Lower lobe of right lung (tissue), 2 donors: ENCODE measurements around the gene ZFP69. TPM values are rescaled to one million over a fixed set of nuclear protein-coding genes. Genes with fewer than 3 reads are reported as not detected.

Experiments used
- ATAC-seq, 2 donors: fragments of 200-7000 bp; cut with Tn5 transposase; one replicate each; pipeline ENCODE4 v1.9.1; 2020 to 2022; ENCODE audit warnings: mild to moderate bottlenecking in 2 of 2, moderate library complexity in 2 of 2
- DNase-seq: peaks from one replicate; pipeline ENCODE4 v3.0.0-alpha.2; 2020
- H3K27ac ChIP-seq: fragments of 200-600 bp; one replicate; pipeline ENCODE4 v1.8.0; 2022
- H3K27me3 ChIP-seq: fragments of 200-600 bp; one replicate; pipeline ENCODE4 v1.8.0; 2022; ENCODE audit warnings: low read depth
- H3K36me3 ChIP-seq: fragments of 200-600 bp; one replicate; pipeline ENCODE4 v1.8.0; 2022; ENCODE audit warnings: mild to moderate bottlenecking
- H3K4me1 ChIP-seq: fragments of 200-600 bp; one replicate; pipeline ENCODE4 v1.8.0; 2022
- H3K4me3 ChIP-seq: fragments of 200-600 bp; one replicate; pipeline ENCODE4 v1.8.0; 2022; ENCODE audit warnings: mild to moderate bottlenecking
- H3K9me3 ChIP-seq: fragments of 200-600 bp; one replicate; pipeline ENCODE4 v1.8.0; 2022
- CTCF ChIP-seq: fragments of 200-600 bp; IDR thresholded peaks from one replicate; pipeline ENCODE4 v1.8.0; 2022; ENCODE audit warnings: antibody characterized with exemption, mild to moderate bottlenecking
- intact Hi-C: fragments of 100-400 bp; cut with DNase I; formaldehyde crosslinking; loops from one replicate; pipeline ENCODE4 v1.11.0; 2022
- total RNA-seq: library from RNA; stranded (reverse); fragmentation: NEBNext Ultra II Directional; extraction: Animal tissue kit (Norgen Biotek cat#: 25700); gene quantifications from one replicate; pipeline ENCODE4 v1.2.1, GENCODE V29; 2021
- donor health status: DM: no; HTN: yes; CAD: no; lungs with severe emphysema.

The ZFP69 gene
- total RNA-seq, 1 donor from 2014 or later, result 3.6 TPM

DNA sequence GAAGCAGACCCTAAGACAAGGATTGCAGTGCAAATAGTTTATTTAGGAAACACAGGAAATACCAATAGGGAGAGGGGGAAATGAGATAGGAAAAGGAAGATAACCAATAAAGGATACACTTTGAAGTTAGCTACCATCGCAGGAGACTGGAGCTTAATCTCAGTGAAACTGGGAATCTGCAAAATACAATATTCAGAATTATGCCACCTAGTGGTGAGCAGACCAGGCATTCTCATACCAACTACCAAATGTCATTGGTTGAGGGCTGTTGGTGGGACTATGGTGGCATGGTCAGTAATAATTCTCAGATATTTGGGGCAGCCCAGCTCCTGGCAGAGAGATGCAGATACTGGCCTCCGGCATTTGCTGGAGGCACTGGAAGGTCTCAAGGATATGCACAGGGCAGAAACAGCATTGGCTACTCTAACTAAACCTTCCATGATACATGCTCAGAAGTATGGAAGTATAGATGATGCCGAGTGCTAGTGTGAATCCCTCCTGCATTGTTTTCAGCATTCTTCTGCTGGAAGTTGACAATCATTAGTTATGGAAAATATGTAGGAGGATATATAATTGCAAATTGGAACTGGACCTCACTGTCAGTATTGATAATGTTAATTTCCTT lies 38.6 kb upstream of the ZFP69 start:
- TF ChIP-seq CTCF, result peak; percentile 71
- ATAC-seq, result peak; percentile 57 to 60
- H3K36me3 ChIP-seq, result no peaks in the 10 kb centered on the region
- no peak for DNase-seq
- H3K9me3 ChIP-seq, result no peaks in the 10 kb centered on the region
- no peaks in the 10 kb centered on the region for H3K4me1 ChIP-seq
- H3K27me3 ChIP-seq, result no peaks in the 10 kb centered on the region
- intact Hi-C loops, result no loop called here
- no peak overlapping the region for H3K27ac ChIP-seq
- H3K4me3 ChIP-seq, result no peak overlapping the region

DNA sequence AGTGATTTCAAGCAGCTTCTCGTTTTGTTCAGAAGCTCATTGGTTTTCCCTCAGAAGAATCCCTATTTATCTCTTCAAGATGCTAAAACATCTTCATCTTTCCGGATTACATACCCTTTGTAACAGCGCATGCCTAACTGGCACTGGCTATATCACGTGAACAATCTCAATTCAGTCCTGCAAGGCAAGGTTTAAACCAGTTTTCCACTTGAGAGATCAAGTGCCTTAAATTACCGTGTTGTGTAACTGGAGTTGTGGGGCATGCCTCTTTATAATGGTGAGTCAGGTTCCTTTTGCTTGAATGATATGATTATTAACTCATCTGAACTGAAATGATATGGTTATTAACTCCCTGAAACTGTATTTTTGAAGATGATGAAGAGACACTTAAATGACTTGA lies 37.8 kb upstream of the ZFP69 start:
- no peak for TF ChIP-seq CTCF
- no peaks in the 10 kb centered on the region for H3K4me1 ChIP-seq

DNA sequence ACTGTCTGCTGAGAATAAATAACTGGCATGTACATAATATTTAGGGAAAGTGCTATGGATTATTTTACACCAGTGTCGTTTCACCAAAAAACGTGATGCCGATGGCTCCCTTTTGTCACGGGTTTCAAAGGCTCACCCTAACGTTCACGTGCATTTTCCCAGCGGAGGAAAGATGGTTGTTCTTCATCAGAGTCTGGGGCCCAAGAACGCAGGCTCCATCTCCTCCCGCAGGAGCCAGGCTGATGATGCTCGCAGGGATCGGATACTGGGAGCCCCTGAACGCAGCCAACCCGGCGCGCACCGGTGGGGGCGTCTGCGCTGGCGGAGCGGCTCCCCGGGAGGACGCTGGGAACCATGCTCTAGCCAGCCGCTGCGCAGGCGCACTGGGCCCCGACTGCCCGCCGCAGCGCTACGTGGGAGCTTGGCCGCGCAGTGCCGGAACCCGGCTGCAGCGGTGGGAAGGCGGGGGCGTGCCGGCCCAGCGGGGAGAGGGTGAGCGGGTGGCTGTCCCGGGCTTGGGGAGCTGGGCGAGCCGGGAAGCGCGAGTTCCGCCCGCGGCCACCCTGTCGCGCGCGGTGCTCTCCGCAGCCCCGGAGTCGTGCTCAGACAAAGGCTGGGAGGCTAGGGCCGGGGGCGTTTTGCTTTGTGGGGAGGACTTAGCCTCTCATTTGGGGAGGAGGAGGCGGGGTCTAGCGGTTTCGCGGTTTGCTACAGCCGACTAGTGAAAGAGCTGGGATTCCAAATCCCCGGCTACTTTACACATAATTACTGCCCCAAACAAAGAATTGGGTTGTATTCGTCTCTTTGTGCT lies 27.2 kb upstream of the ZFP69 start, which contains the start of gene ZFP69B:
Gene ZFP69B, plus strand, starts transcription at position 793 of the 811 bp plus-strand sequence. CDS start 486 bp downstream, outside the sequence.
- Histone ChIP-seq H3K4me3 (peak within 1 kb of the TSS; percentile 80), H3K9me3 (peaks cover 22% of the 10 kb centered on the region), H3K27ac (peak within 1 kb of the TSS; percentile 71), H3K4me1 (peaks cover 10% of the 10 kb centered on the region), H3K27me3 (no peaks in the 10 kb centered on the region), H3K36me3 (no peaks in the 10 kb centered on the region)
- DNase-seq (peak; percentile 94), ATAC-seq (peak; percentile 99 to 100)
- peak; percentile 29 for TF ChIP-seq CTCF
- intact Hi-C loops, result no loop called here

More for the DNA sequence above, 37.8 kb upstream of the ZFP69 start:
- Histone ChIP-seq H3K36me3 (no peaks in the 10 kb centered on the region), H3K4me3 (no peak overlapping the region), H3K9me3 (no peaks in the 10 kb centered on the region), H3K27ac (no peak overlapping the region), H3K27me3 (no peaks in the 10 kb centered on the region)
- no peak for DNase-seq
- ATAC-seq, result peak; percentile 64 to 70
- intact Hi-C loops, result no loop called here

DNA sequence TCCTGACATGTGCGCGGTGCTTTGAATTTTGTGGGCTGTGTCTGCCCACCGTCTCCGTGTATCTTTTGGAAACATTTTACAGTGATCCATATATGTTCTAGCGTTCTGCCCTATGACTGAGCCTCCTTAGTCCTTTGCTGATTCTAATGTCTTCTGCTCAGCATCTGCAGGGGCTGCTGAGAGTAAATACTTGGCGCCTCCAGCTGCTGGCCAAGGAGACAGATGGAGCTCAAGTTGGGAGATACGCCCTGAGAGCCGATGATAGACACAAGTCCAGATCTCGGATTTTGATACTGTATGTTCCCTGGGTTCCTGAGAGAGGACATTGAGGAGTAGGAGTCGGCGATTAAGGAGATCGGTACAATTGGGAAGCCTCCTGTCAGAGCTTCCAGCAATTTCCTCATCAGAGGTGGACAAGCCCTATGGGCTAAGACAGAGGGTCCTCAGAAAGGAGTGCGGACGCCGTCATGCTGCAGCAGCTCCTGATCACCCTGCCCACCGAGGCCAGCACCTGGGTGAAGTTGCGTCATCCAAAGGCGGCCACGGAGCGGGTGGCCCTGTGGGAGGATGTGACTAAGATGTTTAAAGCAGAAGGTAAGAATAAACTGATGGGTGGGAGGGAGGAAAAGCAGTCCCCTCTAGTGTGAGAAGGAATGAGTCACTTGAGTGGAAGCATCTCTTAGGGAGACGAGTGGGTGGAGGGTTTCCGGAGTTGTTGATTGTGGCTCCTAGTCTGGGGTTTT lies 26.4 kb upstream of the ZFP69 start:
- Histone ChIP-seq H3K27me3 (no peaks in the 10 kb centered on the region), H3K4me1 (peaks cover 10% of the 10 kb centered on the region), H3K4me3 (peak overlapping the region; percentile 80), H3K36me3 (no peaks in the 10 kb centered on the region), H3K27ac (peak overlapping the region; percentile 71), H3K9me3 (peaks cover 28% of the 10 kb centered on the region)
- intact Hi-C loops, result no loop called here
- DNase-seq (no peak), ATAC-seq (peak; percentile 25 to 30)
- no peak for TF ChIP-seq CTCF

- H3K4me1 ChIP-seq, result peaks cover 10% of the 10 kb centered on the region
- H3K9me3 ChIP-seq, result peaks cover 30% of the 10 kb centered on the region
- no peak for ATAC-seq
- TF ChIP-seq CTCF, result no peak
- no peak overlapping the region for H3K4me3 ChIP-seq
- no peaks in the 10 kb centered on the region for H3K36me3 ChIP-seq
- DNase-seq, result no peak
- H3K27ac ChIP-seq, result no peak overlapping the region
- H3K27me3 ChIP-seq, result no peaks in the 10 kb centered on the region
- intact Hi-C loops, result no loop called here
Observed at GRCh38 chr1:40451238-40451585, 25.9 kb upstream of the ZFP69 start.
